SK-N-SH treated with all-trans-retinoic acid at 6 μM for 48 hours (cell line): ENCODE measurements around the gene MTMR3.

Experiments used
- ATAC-seq: fragments of 200-7000 bp; cut with Tn5 transposase; 3 replicates; pipeline ENCODE4 v1.9.1; 2020; ENCODE audit warnings: mild to moderate bottlenecking, moderate library complexity
- ARNTL ChIP-seq: fragments of 450-650 bp; formaldehyde crosslinking; IDR thresholded peaks from 2 replicates; pipeline ENCODE4 v1.5.0; 2020; ENCODE audit warnings: low read depth, mild to moderate bottlenecking, moderate library complexity, borderline replicate concordance
- CREB5 ChIP-seq: fragments of 250-450 bp; sonication (Bioruptor Pico); IDR thresholded peaks from 2 replicates; pipeline ENCODE4 v1.5.1; 2020; ENCODE audit warnings: low read depth, mild to moderate bottlenecking, moderate library complexity
- CSDC2 ChIP-seq: fragments of 250-450 bp; sonication (Bioruptor Pico); IDR thresholded peaks from 2 replicates; pipeline ENCODE4 v1.5.0; 2020; ENCODE audit warnings: mild to moderate bottlenecking, moderate library complexity
- CSRNP3 ChIP-seq: fragments of 250-450 bp; sonication (Bioruptor Pico); IDR thresholded peaks from 2 replicates; pipeline ENCODE4 v1.5.1; 2021; ENCODE audit warnings: mild to moderate bottlenecking, moderate library complexity
- ESRRG ChIP-seq: fragments of 250-450 bp; sonication (Bioruptor Pico); IDR thresholded peaks from 2 replicates; pipeline ENCODE4 v1.6.1; 2021; ENCODE audit warnings: mild to moderate bottlenecking
- GLIS3 ChIP-seq: fragments of 250-450 bp; sonication (Bioruptor Pico); IDR thresholded peaks from 2 replicates; pipeline ENCODE4 v1.5.0; 2020; ENCODE audit warnings: mild to moderate bottlenecking, moderate library complexity
- OSR1 ChIP-seq: fragments of 250-450 bp; sonication (Bioruptor Pico); IDR thresholded peaks from 2 replicates; pipeline ENCODE4 v1.8.0; 2022; ENCODE audit warnings: moderate library complexity, mild to moderate bottlenecking, inconsistent platforms
- POU6F1 ChIP-seq: fragments of 250-450 bp; sonication (Bioruptor Pico); IDR thresholded peaks from 2 replicates; pipeline ENCODE4 v1.8.0; 2021; ENCODE audit warnings: low read depth, mild to moderate bottlenecking, moderate library complexity, borderline replicate concordance
- PPARA ChIP-seq: fragments of 250-450 bp; sonication (Bioruptor Pico); IDR thresholded peaks from 2 replicates; pipeline ENCODE4 v1.5.0; 2020; ENCODE audit warnings: mild to moderate bottlenecking, borderline replicate concordance
- RARB ChIP-seq: fragments of 250-450 bp; sonication (Bioruptor Pico); IDR thresholded peaks from 2 replicates; pipeline ENCODE4 v1.8.0; 2021; ENCODE audit warnings: mild to moderate bottlenecking, moderate library complexity
- SNAI2 ChIP-seq: fragments of 250-450 bp; sonication (Bioruptor Pico); IDR thresholded peaks from 2 replicates; pipeline ENCODE4 v1.5.0; 2020; ENCODE audit warnings: mild to moderate bottlenecking, moderate library complexity
- TCF4 ChIP-seq: fragments of 250-450 bp; sonication (Bioruptor Pico); IDR thresholded peaks from 2 replicates; pipeline ENCODE4 v1.8.0; 2021; ENCODE audit warnings: mild to moderate bottlenecking, moderate library complexity, borderline replicate concordance
- ZFP3 ChIP-seq: fragments of 250-450 bp; sonication (Bioruptor Pico); IDR thresholded peaks from 2 replicates; pipeline ENCODE4 v1.5.0; 2020; ENCODE audit warnings: mild to moderate bottlenecking, moderate library complexity
- ZNF565 ChIP-seq: fragments of 450-650 bp; formaldehyde crosslinking; conservative IDR thresholded peaks from 2 replicates; pipeline ENCODE4 v1.5.0; 2020; ENCODE audit warnings: low read depth, mild to moderate bottlenecking, moderate library complexity
- ZNF8 ChIP-seq: fragments of 450-650 bp; formaldehyde crosslinking; IDR thresholded peaks from 2 replicates; pipeline ENCODE4 v1.5.0; 2020; ENCODE audit warnings: mild to moderate bottlenecking, moderate library complexity
- TF ChIP-seq, protein P1 (sequence below): fragments of 250-450 bp; sonication (Bioruptor Pico); IDR thresholded peaks from 2 replicates; pipeline ENCODE4 v1.5.0; 2020; ENCODE audit warnings: mild to moderate bottlenecking, moderate library complexity

The MTMR3 gene

GRCh38 chr22:30041475-30041874 lies 158.5 kb downstream of the MTMR3 start (continued):
- TF ChIP-seq, protein P1, sequence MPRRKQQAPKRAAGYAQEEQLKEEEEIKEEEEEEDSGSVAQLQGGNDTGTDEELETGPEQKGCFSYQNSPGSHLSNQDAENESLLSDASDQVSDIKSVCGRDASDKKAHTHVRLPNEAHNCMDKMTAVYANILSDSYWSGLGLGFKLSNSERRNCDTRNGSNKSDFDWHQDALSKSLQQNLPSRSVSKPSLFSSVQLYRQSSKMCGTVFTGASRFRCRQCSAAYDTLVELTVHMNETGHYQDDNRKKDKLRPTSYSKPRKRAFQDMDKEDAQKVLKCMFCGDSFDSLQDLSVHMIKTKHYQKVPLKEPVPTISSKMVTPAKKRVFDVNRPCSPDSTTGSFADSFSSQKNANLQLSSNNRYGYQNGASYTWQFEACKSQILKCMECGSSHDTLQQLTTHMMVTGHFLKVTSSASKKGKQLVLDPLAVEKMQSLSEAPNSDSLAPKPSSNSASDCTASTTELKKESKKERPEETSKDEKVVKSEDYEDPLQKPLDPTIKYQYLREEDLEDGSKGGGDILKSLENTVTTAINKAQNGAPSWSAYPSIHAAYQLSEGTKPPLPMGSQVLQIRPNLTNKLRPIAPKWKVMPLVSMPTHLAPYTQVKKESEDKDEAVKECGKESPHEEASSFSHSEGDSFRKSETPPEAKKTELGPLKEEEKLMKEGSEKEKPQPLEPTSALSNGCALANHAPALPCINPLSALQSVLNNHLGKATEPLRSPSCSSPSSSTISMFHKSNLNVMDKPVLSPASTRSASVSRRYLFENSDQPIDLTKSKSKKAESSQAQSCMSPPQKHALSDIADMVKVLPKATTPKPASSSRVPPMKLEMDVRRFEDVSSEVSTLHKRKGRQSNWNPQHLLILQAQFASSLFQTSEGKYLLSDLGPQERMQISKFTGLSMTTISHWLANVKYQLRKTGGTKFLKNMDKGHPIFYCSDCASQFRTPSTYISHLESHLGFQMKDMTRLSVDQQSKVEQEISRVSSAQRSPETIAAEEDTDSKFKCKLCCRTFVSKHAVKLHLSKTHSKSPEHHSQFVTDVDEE (CRISPR knock-in tag) = no peak
- TF ChIP-seq POU6F1 (CRISPR knock-in tag) = no peak
- TF ChIP-seq SNAI2 (CRISPR knock-in tag) = no peak
- TF ChIP-seq OSR1 = no peak
- TF ChIP-seq ZFP3 (CRISPR knock-in tag) = no peak
- TF ChIP-seq ESRRG (CRISPR knock-in tag) = no peak
- TF ChIP-seq CREB5 (CRISPR knock-in tag) = no peak
- TF ChIP-seq GLIS3 (CRISPR knock-in tag) = no peak

GRCh38 chr22:30041881-30042280 lies 158.9 kb downstream of the MTMR3 start:
- TF ChIP-seq, protein P1 (CRISPR knock-in tag) = no peak
- TF ChIP-seq ESRRG (CRISPR knock-in tag) (no peak), ARNTL (CRISPR knock-in tag) (no peak), ZNF8 (CRISPR knock-in tag) (no peak), RARB (CRISPR knock-in tag) (no peak), CSRNP3 (no peak), POU6F1 (CRISPR knock-in tag) (no peak), ZFP3 (CRISPR knock-in tag) (no peak), CSDC2 (CRISPR knock-in tag) (no peak), CREB5 (CRISPR knock-in tag) (no peak), SNAI2 (CRISPR knock-in tag) (no peak)
- TF ChIP-seq, all 23 proteins: peak for 0
- no peak for ATAC-seq

GRCh38 chr22:30043161-30043560 lies 160.2 kb downstream of the MTMR3 start:
- ATAC-seq = no peak
- TF ChIP-seq TCF4 (no peak), ARNTL (CRISPR knock-in tag) (no peak), CREB5 (CRISPR knock-in tag) (no peak), ZNF565 (no peak), PPARA (no peak), SNAI2 (CRISPR knock-in tag) (no peak), ZNF8 (CRISPR knock-in tag) (no peak)
